GM19351 (cell line): Measurements from ENCODE around the gene SERPINB4.
A peak's percentile ranks its signal among the peaks of the same experiment; 100 is the strongest.

Experiments used
- ATAC-seq: cut with Tn5 transposase; IDR thresholded peaks from one replicate; pipeline ENCODE4 v1.9.1; 2021; ENCODE audit warnings: mild to moderate bottlenecking, moderate library complexity; ENCODE audit not compliant: unreplicated experiment

SERPINB4 gene

DNA sequence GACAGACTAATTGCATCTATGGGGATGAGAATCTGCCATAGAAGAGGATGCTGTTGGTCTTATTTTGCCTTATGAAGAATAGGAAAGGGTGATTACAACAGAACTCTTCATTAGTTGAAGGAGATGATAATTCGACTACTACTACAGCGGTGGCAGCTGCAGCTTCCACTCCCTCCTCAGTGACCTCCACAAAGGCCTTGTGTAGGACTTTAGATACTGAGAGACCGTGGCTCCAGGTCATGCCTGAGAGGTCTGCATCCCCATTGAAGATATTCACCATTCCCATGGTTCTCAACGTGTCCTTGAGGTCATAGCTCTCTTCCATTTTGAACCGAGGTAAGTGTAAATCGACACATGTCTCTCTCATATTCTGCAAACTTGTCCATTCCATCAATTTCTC is 6.4 kb downstream of the SERPINB4 start:
- ATAC-seq: no peak

GRCh38 chr18:63627819-63628218 is 16.2 kb downstream of the SERPINB4 start:
- ATAC-seq: no peak

- ATAC-seq: no peak
These were observed 17.6 kb downstream of the SERPINB4 start for GRCh38 chr18:63626431-63626830.

DNA sequence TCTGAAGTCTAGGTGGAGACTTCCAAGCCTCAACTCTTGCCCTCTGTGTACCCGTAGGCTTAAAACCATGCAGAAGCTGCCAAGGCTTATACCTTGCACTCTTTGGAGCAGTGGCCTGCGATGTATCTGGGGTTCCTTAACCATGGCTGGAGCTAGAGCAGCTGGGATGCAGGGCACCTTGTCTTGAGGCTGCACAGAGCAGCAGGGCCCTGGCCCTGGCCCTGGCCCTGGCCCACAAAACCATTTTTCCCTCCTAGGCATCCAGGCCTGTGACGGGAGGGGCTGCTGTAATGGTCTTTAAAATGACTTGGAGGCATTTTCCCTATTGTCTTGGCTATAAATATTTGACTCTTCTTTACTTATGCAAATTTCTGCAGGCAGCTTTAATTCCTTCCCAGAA is 19.2 kb downstream of the SERPINB4 start:
- no peak for ATAC-seq

- ATAC-seq: no peak
These were observed 24.4 kb downstream of the SERPINB4 start for GRCh38 chr18:63619661-63620060.

DNA sequence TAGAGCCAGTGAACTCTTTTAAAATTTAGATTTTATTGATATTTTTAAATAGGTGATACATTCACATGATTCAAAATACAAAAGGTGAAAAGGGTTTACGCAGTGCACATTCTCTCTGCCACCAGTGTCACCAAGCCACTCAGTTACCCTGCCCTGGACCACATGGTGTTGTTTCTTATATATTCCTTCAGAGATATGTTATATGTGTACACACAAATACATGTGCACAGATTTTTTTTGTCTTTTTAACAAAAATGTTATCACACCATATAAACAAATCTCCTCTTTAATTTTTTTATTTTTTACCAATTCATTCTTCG is 26.2 kb downstream of the SERPINB4 start:
- ATAC-seq: peak; percentile 4

DNA sequence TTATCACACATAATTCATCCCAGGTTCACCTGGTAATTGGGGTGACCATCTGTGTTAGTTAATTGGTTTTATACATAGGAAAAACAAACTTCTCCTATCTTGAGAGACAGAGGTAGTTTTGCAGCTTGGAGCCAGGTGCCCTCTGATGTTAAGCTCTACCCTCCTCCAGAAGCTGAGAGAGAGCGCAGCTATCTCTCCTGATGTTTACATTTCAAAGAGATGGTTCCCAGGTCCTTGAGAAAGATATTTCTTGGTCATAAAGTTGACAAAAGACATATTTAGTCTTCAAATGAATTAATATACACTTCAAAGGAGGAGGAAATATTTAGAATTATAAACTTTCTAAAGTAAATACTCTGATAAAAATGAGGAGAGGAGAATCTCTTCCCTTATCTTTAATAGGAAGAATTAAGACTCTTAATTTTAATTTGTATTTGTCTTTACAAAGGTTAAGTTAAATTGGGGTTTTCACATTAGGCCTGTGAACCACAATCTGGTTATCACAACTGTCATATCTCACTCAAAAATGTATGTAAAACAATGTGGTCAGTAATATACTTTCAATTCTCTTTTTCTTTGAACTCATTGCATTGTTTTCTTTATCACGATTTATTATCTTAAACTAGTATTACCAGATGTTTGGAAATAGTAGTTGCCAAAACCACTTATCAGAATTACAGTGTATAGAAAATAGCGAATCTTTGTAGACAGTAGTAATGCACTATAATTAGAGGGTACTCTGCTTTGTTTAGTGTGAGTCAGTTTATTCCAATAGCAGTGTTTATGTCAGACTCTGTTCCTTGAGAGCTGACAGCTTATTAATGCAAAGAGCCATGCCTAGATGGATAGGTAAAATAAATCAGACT is 26.8 kb downstream of the SERPINB4 start:
- peak; percentile 90 for ATAC-seq

DNA sequence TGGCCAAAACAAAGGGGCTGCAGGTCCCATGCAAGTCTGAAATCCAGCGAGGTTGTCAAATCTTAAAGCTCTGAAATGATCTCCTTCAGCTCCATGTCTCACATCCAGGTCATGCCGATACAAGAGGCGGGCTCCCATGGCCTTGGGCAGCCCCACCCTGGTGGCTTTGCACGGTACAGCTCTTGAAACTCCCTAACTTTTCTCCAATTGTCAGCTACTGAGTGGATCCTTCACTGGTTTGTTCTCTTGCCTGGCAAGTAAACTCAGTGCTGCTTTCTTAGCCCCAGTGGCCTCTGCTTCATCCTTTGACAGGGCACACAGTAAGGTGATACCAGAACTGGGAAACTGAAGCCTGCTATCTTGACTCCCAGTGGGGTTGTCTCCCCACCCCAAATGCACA is 30.6 kb downstream of the SERPINB4 start:
- no peak for ATAC-seq

DNA sequence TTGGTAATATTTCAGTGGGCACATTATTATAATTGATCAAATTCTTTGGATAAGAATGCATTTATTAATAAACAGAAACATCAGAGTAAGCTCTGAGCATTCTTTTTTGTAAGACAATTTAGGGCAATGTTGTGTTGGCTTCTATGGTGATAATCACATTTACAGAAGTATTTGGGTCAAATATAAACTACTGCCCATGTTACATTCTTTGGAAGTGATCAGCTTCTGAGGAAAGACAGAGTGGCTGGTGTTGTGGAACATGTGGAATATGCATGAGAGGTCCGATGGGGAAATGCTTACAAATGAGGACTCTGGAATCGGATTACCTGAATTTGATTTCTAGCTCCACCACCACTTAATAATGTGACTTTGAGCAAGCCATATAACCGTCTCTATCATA is 37.5 kb downstream of the SERPINB4 start:
- ATAC-seq: no peak

- ATAC-seq: no peak
These were observed 39.1 kb downstream of the SERPINB4 start for GRCh38 chr18:63604791-63605567.

- peak; percentile 99 for ATAC-seq
These were observed 40.3 kb downstream of the SERPINB4 start for GRCh38 chr18:63603772-63604171.

GRCh38 chr18:63603355-63603754 is 40.7 kb downstream of the SERPINB4 start:
- no peak for ATAC-seq

- ATAC-seq: no peak
These were observed 47.1 kb downstream of the SERPINB4 start for GRCh38 chr18:63596964-63597363.

DNA sequence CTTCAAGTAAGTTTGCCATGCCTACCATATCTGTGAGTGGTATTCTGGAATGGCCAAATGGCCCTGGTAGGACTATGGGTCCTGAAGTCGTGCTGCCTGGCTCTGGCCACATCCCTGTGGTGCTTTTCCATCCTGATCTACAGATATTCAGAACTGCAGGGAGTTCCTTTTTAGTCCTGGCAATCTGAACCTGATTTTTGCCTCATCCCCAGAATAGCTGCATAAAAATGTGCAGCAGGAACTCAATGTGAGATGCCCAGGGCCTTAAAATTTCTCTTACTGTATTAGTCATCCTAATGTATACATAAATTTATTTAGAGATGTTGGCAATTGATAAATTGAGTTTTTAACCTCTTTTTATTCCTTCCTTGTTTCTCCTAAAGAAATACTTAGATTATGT is 51.6 kb downstream of the SERPINB4 start:
- ATAC-seq: no peak

DNA sequence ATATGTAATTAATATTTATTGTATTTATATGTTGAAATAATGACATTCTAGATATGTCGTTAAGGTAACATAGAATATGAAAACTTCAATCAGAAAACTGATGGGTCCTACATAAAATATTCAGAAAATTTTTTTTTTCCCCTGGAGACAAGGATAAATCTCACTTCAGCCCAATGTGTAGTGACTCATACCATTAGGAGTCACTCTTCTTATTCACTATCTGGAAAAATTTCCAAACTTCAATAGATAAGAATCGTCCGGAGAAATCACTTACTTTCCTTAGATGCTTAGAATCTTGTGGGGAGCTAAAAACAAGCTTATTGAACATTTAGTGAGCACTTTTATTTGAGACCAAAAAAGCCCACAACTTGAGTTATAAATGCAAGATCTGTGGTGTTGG is 52.3 kb downstream of the SERPINB4 start:
- no peak for ATAC-seq

- ATAC-seq: no peak
These were observed 52.9 kb downstream of the SERPINB4 start for GRCh38 chr18:63590966-63591695.

- no peak for ATAC-seq
These were observed 53.7 kb downstream of the SERPINB4 start for GRCh38 chr18:63590373-63590772.

DNA sequence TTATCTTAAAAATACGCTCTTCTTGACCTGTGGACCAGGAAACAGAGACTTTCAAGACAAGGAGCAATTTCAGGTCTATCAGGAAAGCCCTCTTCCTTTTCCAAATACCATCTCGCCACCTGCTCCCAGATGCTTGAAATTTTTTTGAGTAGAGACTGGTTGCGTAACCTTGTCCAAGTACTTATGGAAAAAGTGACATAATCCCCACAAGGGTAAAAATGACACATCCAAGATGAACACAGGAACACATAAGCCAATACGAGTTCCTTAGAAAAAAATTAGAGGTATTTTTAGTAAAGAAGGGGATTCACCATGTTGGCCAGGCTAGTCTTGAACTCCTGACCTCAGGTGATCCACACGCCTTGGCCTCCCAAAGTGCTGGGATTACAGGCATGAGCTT is 55.1 kb downstream of the SERPINB4 start:
- no peak for ATAC-seq
